Measurements from ENCODE around the gene OR2T35.

The OR2T35 gene

DNA sequence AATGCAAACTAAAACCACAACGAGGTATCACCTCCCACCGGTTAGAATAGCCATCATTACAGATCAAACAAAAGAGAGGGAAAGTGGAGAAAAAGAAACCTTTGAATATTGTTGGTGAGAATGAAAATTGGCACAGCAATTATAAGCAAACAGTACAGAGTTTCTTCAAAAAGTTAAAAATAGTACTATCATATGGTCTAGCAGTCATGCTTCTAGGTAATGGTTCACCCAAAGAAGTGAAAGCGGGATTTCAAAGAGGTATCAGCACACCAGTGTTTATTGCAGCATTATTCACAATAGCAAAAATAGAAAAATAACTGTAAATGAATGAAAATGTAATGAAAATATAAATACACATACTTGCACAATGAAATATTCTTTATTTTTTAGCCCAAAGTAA lies 55.7 kb downstream of the OR2T35 start:
- Histone ChIP-seq H3K4me3 (ENCODE audit: severe bottlenecking) (no peak overlapping the region), H3K27ac (ENCODE audit: poor library complexity, severe bottlenecking) (no peak overlapping the region), H3K36me3 (ENCODE audit: low read depth) (no peaks in the 10 kb centered on the region), H3K4me1 (ENCODE audit: insufficient read depth, poor library complexity, severe bottlenecking) (no peaks in the 10 kb centered on the region), H3K27me3 (ENCODE audit: insufficient read depth, poor library complexity, severe bottlenecking) (no peaks in the 10 kb centered on the region), H3K9me3 (ENCODE audit: severe bottlenecking) (no peaks in the 10 kb centered on the region)
- no peak for DNase-seq (ENCODE audit: low spot score)
- no peak for TF ChIP-seq CTCF (IDR thresholded peaks at IDR 0.05; ENCODE audit: poor library complexity, severe bottlenecking)
- no peak for ATAC-seq (ENCODE audit: low read depth)

Measured in RWPE2 (cell line).